Measurements from ENCODE around the gene CDC25B.

CDC25B gene

DNA sequence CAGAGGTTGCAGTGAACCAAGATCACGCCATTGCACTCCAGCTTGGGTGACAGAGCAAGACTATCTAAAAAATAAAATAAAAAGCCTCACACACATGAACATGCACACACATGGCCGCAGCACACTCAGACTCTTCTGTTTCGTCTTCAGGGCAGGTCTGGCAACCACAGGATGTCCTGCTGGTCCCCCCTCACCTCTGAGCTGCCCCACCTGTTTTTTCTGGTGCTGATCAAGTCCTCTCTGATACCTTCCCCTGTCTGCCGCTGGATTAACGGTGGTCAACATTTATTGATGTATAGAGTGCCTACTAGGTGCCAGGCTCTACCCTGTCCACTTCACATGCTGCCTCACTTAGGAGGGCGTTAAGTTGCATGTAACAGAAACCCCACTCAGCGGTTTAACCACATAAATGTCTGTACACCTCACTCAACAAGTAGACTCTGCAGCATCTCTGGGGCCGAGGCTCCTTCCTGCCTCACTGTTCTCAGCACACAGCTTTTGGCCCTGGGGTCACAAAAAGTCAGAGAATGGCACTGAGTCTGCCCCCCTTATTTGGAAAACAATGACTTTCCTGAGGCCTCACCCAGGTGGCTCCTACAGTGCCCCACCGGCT, 19.7 kb downstream of the CDC25B start:
- no peaks in the 10 kb centered on the region for H3K9me3 Mint-ChIP-seq
- no peak overlapping the region for H3K27ac Mint-ChIP-seq
- no peak for DNase-seq
- H3K4me3 Mint-ChIP-seq: no peak overlapping the region
- peaks cover 28% of the 10 kb centered on the region for H3K4me1 Mint-ChIP-seq
- H3K27me3 Mint-ChIP-seq (ENCODE audit: low read depth, poor library complexity): peaks cover 14% of the 10 kb centered on the region
- no peaks in the 10 kb centered on the region for H3K36me3 Mint-ChIP-seq (ENCODE audit: low read depth)
- TF ChIP-seq CTCF (IDR thresholded peaks at IDR 0.05): no peak

DNA sequence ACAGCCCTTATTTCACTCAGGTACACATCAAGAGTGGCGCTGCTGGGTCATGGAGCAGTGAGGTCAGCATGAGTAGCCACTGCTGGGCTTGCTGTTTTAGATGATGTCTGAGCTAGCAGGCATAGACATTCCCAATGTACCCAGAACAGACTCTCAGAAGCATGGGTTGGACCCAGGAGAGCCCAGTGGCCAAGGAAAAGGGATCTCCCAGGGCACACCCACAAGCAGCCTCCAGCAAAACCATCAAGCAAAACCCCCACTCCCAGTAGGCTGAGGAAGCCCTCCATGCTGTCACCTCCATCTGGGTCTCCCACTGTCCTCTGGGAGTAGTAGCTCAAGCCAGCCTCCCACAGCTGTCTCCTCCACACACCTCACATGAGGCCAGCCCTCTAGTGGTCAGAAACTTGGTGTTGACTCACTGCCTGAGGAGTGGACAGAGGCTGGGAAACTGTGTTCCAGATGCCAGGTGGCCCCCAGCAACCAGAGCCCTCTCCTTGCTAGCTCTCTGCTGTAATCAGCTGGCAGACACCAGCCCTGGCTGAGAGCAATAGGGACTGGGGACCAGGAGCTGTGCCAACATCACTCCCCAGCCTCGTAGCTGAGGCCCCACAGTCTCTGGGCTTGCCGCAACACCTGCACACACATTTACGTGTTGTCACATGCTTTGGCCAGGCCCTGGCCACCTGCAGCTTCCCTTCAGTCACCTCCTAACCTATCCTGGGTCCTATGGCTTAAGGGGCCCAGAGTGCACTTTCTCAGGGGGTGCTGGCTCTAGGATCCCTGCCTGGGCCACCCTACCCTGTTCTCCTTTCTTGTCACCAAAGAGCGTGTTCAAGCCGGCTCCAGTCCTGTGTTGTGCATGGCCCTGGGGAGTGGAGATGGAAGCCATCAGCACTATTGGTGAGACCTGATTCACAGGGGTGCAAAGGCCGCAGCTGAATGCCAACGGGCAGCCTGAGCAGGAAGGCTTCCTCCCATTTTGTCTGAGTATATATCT, 22.3 kb downstream of the CDC25B start:
- DNase-seq: peak; percentile 68
- Mint-ChIP-seq H3K9me3 (no peaks in the 10 kb centered on the region), H3K27me3 (ENCODE audit: low read depth, poor library complexity) (peaks cover 9% of the 10 kb centered on the region), H3K4me3 (peak overlapping the region; percentile 59), H3K4me1 (peaks cover 32% of the 10 kb centered on the region), H3K36me3 (ENCODE audit: low read depth) (no peaks in the 10 kb centered on the region), H3K27ac (peak overlapping the region; percentile 83)
- peak; percentile 60 for TF ChIP-seq CTCF (IDR thresholded peaks at IDR 0.05)

DNA sequence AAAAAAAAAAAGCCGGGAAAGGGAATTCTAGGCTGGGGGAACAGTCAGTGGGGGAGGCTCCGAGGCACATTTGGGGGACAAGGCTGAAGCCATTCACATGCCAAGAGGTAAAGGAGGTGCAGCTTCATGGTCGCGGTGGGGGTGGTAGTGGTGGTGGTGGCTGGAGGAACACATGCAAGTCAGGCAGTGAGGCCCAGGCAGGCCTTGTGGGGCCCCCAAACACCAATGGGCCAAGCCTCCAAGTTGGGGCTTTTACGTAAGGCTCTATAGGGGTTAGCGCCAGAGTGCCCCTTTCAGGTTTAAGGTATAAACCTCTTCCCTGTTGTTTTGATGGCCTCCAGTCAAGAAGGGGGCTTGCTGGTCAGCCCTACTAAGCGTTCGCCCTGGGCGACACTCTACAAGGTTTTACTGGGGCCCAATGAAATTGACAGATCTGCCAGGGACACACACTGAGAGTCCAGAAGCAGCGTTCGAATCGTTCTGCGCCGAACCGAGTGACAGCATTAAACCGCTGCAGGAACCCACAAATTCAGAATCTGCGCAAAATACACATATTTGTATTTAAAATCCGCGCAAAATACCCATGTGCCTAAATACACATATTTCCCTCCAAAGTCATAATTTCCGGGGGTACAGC, 23.4 kb downstream of the CDC25B start:
- H3K36me3 Mint-ChIP-seq (ENCODE audit: low read depth): no peaks in the 10 kb centered on the region
- peak overlapping the region; percentile 45 for H3K27ac Mint-ChIP-seq
- no peaks in the 10 kb centered on the region for H3K9me3 Mint-ChIP-seq

GRCh38 chr20:3820048-3820900, 24.2 kb downstream of the CDC25B start, which contains the start of gene AP5S1:
Gene AP5S1, plus strand, starts transcription at chr20:3820547. Its CDS starts 1,571 bp downstream, at chr20:3822118.
- TF ChIP-seq CTCF (IDR thresholded peaks at IDR 0.05): peak; percentile 92
- Mint-ChIP-seq H3K4me1 (peaks cover 32% of the 10 kb centered on the region), H3K4me3 (peak within 1 kb of the TSS; percentile 90), H3K27me3 (ENCODE audit: low read depth, poor library complexity) (peaks cover 9% of the 10 kb centered on the region), H3K9me3 (no peaks in the 10 kb centered on the region), H3K36me3 (ENCODE audit: low read depth) (no peaks in the 10 kb centered on the region), H3K27ac (peak within 1 kb of the TSS; percentile 97)
- DNase-seq: peak; percentile 97

More for the DNA sequence above, 23.4 kb downstream of the CDC25B start:
- Mint-ChIP-seq H3K4me3 (peak overlapping the region; percentile 90), H3K27me3 (ENCODE audit: low read depth, poor library complexity) (peaks cover 9% of the 10 kb centered on the region), H3K4me1 (peaks cover 32% of the 10 kb centered on the region)
- TF ChIP-seq CTCF (IDR thresholded peaks at IDR 0.05): no peak
- DNase-seq: no peak
